Fibroblast of pulmonary artery (primary cell): ENCODE data around the gene NIPAL3.

Experiments used
- DNase-seq: peaks from one replicate; pipeline ENCODE4 v3.0.0-alpha.2; 2010; ENCODE audit warnings: low read depth
- H3K4me3 ChIP-seq: replicated peaks from 2 replicates; pipeline ENCODE4 v1.5.1; 2011; ENCODE audit warnings: low read depth, mild to moderate bottlenecking, control low read depth, low read length, moderate library complexity
- TF ChIP-seq, protein P1 (sequence below): IDR thresholded peaks from 2 replicates; pipeline ENCODE4 v1.5.1; 2011; ENCODE audit warnings: mild to moderate bottlenecking, control low read depth, low read length, inconsistent platforms; ENCODE audit errors: missing control alignments

The NIPAL3 gene

GRCh38 chr1:24435782-24436365 lies 20.3 kb downstream of the NIPAL3 start:
- H3K4me3 ChIP-seq: no peak overlapping the region
- TF ChIP-seq, protein P1, sequence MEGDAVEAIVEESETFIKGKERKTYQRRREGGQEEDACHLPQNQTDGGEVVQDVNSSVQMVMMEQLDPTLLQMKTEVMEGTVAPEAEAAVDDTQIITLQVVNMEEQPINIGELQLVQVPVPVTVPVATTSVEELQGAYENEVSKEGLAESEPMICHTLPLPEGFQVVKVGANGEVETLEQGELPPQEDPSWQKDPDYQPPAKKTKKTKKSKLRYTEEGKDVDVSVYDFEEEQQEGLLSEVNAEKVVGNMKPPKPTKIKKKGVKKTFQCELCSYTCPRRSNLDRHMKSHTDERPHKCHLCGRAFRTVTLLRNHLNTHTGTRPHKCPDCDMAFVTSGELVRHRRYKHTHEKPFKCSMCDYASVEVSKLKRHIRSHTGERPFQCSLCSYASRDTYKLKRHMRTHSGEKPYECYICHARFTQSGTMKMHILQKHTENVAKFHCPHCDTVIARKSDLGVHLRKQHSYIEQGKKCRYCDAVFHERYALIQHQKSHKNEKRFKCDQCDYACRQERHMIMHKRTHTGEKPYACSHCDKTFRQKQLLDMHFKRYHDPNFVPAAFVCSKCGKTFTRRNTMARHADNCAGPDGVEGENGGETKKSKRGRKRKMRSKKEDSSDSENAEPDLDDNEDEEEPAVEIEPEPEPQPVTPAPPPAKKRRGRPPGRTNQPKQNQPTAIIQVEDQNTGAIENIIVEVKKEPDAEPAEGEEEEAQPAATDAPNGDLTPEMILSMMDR: no peak
- DNase-seq: no peak

- no peak overlapping the region for H3K4me3 ChIP-seq
- DNase-seq: peak; percentile 23
- TF ChIP-seq, protein P1: no peak
These were observed 22.2 kb downstream of the NIPAL3 start for GRCh38 chr1:24437631-24438396.

GRCh38 chr1:24438423-24438901 lies 22.9 kb downstream of the NIPAL3 start:
- peak; percentile 21 for DNase-seq
- H3K4me3 ChIP-seq: no peak overlapping the region
- TF ChIP-seq, protein P1: no peak

- no peak overlapping the region for H3K4me3 ChIP-seq
- TF ChIP-seq, protein P1: no peak
- DNase-seq: no peak
These were observed 24.8 kb downstream of the NIPAL3 start for GRCh38 chr1:24440436-24440835.

DNA sequence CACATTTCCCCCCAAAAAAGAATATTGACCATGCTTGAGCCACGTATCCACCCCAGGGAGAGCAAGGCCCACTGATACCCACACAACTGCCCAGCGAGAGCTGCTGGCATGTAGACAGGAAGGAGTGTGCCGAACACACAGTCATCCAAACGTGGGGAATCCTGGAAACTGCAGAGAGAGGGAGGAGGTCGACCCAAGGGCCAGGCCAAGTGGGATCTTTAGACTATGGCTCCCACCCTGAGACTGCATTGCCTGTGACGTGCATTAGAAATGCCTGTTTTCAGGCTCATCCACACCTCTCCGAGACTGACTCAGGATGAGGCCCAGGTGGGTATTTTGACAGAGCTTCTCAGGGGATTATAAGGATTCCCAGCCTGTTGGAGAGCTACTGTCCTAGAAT lies 25.9 kb downstream of the NIPAL3 start:
- no peak for DNase-seq
- TF ChIP-seq, protein P1: no peak
- H3K4me3 ChIP-seq: no peak overlapping the region

DNA sequence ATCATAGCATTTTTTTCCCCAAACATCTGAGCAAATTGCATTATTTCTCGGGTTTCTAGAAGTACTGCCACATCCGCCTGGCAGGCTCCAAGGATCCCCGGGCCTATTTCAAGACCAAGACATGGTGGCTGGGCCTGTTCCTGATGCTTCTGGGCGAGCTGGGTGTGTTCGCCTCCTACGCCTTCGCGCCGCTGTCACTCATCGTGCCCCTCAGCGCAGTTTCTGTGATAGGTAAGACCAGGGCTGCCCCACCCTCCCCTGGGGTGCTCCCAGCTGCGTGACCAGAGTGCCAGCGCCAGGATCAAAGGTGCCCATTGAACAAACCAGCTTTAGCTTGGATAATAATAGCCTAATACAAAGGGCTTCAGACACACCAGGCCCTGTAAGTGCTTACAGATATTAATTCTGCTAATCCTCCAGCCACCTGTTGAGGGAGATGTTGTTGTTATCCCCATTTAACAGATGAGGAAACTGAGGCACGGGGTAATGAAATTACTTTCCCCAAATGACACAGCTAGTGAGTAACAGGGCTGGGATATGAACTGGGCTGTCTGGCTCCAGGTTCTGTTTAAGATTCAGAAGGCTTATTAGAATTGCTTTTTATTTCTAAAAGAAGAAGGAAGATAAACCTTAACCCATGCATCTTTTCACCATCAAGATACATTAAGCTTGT lies 26.5 kb downstream of the NIPAL3 start:
- TF ChIP-seq, protein P1: no peak
- H3K4me3 ChIP-seq: no peak overlapping the region
- no peak for DNase-seq
